ENCODE data around the gene OXER1.

DNA sequence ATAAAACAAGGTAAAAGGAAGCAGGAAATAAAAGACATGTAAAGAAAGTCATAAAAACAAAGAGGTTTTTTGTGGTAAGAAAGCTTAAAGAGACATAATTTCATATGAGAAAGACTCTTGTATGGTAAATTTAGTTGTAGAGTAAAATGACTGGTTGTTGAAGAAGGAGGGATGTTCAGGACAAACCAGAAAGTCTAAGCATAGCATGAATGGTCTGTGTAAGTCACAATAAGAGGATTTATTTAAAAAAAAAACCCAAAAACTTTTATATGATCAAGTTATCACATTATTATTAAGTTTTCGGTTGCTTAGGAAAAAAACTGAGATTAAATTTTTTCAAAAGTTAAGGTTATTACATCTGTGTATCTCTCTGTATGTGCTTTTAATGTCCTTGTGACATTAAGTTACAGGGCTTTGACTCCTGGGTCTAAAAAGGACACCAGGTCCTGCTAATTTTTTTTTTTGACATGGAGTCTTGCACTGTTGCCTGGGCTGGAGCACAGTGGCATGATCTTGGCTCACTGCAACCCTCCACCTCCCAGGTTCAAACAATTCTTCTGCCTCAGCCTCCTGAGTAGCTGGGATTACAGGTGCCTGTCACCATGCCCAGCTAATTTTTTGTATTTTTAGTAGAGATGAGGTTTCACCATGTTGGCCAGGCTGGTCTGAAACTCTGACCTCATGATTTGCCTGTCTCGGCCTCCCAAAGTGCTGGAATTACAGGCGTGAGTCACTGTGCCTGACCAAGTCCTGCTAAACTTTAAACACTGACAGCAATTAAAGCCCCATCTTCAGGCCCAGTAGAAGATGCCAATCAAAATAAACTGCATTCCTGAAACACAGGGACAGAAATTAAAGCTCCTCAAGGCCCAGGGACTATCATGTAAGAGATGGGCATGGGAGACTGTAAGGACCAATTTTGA lies 14.2 kb upstream of the OXER1 start:
- no peak for TF ChIP-seq EZH2 (IDR thresholded peaks at IDR 0.05)
- no peak for TF ChIP-seq POLR2AphosphoS5 (IDR thresholded peaks at IDR 0.05; ENCODE audit: borderline replicate concordance, low read depth, low read length)
- TF ChIP-seq FOXP2 (optimal IDR thresholded peaks at IDR 0.05; ENCODE audit: control extremely low read depth, extremely low read length, insufficient read depth), result no peak

Measured in SK-N-MC (cell line).